GM10266 (cell line): ENCODE data around the gene RGS10.

Source experiments
- DNase-seq: peaks from one replicate; pipeline ENCODE4 v3.0.0; 2012; ENCODE audit errors: extremely low spot score
- TF ChIP-seq, protein P1 (sequence below): IDR thresholded peaks from 2 replicates; pipeline ENCODE4 v1.5.1; 2012; ENCODE audit warnings: mild to moderate bottlenecking, low read depth; ENCODE audit not compliant: control insufficient read depth, insufficient read depth; ENCODE audit errors: missing control alignments

The RGS10 gene

DNA sequence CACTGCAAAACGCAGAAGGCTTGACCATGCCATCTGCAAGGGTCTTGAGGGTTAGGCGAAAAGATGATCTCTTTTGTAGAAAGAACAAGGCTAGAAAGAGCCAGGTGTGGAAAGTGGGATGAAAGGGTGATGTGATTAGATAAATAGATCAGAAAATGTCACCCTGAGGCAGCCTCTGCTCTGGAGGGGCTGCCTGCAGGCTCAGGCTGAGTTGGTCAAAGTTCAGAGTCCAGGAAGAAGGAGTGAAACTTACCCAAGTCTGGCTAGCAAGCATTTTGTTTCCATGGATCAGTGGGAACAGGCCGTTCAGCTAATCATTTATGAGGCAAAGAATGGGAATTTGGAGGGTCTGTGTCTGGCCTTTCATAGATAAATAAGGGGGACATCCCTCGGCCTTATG lies 79.7 kb downstream of the RGS10 start:
- DNase-seq: no peak
- TF ChIP-seq, protein P1, sequence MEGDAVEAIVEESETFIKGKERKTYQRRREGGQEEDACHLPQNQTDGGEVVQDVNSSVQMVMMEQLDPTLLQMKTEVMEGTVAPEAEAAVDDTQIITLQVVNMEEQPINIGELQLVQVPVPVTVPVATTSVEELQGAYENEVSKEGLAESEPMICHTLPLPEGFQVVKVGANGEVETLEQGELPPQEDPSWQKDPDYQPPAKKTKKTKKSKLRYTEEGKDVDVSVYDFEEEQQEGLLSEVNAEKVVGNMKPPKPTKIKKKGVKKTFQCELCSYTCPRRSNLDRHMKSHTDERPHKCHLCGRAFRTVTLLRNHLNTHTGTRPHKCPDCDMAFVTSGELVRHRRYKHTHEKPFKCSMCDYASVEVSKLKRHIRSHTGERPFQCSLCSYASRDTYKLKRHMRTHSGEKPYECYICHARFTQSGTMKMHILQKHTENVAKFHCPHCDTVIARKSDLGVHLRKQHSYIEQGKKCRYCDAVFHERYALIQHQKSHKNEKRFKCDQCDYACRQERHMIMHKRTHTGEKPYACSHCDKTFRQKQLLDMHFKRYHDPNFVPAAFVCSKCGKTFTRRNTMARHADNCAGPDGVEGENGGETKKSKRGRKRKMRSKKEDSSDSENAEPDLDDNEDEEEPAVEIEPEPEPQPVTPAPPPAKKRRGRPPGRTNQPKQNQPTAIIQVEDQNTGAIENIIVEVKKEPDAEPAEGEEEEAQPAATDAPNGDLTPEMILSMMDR: no peak

DNA sequence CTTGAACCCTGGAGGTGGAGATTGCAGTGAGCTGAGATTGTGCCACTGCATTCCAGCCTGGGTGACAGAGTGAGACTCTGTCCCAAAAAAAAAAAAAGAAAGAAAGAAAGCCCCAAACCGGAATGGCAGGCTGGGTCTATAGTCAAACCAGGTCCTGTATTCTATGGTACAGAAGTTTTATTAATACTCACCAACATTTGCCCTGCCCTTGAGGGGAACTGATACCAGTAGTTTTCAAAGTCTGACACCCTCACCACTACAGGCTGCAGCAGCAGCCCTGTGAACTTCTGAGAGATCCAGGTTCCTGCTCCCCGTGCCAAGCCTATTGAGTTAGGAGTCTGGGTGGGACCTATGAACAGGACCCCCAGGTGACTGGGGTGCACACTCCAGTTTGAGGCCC lies 80.6 kb downstream of the RGS10 start:
- DNase-seq: no peak
- TF ChIP-seq, protein P1: no peak

DNA sequence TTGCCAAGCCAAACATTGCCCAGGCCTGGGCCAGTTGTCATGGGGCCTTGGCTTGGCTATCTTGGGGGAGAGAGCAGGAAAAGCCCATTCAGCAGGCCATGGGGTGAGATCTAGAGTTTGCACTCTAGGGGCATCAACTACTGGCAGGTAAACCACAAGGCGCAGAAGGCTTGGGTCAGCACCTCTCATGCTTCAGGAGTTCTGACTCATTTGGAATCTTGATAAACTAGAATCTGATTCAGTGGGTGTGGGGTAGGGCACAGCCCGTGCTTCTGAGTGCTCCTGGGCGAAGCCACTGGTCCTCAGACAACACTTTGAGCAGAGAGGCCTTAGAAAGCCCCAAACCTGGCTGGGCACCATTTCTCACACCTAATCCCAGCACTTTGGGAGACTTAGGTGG lies 81.1 kb downstream of the RGS10 start:
- TF ChIP-seq, protein P1: no peak
- no peak for DNase-seq

DNA sequence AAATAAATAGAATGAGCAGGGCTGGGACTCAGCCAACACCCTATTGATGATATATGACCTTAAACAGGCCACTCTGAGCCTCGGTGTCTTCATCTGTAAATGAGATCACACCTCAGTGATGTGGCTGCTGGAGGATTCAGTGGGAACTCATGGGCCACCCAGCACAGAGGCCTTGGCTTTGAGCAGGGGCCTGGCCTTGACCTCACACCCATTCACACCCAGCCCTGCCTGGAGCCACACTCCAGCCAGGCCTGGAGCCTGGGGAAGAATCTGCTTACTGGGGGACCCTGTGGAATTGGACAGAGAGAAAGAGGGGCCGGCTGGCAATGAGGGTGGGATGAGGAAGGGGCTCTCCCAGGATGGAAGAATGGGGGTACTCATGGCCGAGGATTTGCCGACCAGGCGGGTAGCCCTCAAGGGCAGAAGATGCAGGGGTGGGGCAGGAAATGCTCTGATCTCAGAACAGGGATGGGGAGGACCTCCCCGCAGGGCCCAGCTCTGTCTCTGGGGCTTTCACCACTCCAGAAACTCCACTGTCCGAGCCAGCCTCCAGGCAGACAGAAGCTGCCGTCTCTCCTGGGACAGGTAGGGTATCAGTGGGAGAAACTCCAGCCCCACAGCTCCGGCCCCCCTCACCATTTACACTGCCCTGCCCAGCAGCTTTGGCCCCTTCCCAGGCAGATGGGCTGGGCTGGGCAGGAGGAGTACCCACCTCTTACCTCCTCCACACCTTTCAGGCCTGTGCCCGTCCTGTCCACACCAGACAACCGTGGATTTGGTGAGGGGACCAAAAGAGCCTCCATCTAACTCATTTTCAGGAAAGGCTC lies 81.9 kb downstream of the RGS10 start:
- no peak for DNase-seq
- TF ChIP-seq, protein P1: no peak

DNA sequence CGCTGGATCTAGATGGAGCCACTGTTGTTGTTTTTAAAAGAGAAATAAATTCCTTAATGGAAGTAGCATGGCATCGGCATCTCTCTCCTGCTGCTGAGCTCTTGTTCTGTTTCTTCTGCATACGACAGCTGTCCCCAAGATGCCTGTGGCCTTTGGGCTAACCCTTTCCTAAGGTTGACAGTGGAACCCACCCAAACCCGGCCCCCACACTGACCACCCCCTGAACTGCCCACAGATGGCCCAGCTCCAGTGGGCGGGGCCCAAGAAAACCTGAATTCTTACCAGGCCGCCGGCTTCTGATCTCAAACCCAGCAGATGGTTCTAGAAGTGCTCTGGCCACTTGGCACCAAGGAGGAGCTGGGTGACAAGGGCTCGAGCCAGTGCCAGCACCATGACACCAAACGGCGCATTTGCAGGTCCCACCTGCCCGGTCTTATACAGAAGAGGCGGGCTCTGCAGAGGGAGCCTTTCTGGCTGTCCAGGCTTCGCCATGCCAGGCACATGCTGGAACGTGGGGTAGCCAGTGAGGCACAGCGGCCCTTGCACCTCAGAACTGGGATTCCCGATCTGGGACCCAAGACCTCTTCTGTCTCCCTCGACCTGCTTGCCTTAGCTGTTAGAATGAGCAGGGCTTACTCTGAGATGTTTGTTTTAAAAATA lies 82.7 kb downstream of the RGS10 start:
- DNase-seq: no peak
- TF ChIP-seq, protein P1: no peak

DNA sequence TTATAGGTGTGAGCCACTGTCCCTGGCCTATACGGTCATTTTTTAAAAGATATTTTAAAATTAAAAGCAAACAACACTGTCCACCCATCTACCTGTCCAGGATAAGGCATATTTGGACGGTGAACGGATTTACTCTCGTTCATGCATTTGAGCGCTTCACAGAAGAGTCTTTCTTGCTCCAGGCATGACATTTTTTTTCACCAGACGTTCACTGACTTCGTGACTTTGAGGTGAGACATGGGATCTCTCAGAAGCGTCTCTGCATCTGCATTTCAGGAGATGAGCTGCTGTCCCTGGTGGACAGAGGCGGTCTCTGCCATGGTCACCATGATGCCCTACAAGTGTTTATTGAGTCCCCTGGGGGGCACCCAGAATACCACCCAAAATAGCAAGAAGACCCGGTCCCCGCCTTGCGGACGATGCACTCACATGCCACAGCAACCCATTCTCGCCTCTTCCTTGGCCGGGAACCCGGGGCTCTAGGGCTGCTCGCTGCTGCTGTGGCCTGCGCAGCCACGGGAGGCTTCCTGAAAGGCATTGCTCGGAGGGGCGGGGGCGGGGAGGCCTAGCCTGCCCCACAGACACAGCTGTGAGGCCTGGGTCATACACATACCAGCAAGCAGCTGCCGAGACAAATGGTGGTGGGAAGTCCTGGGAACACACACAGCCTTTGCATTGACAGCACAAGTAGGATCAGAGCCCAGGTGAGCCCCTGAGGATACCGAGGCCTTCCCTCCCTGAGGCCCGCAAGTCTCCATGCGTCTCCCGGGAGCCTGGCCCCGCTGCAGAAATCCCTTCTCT lies 84.4 kb downstream of the RGS10 start:
- no peak for DNase-seq

More for the DNA sequence above, 84.4 kb downstream of the RGS10 start:
- TF ChIP-seq, protein P1: no peak
